Forelimb muscle (tissue), 1 donor: ENCODE results near the gene TTLL10. TPM values are rescaled to one million over a fixed set of nuclear protein-coding genes. Genes with fewer than 3 reads are reported as not detected.
A peak's percentile ranks its signal among the peaks of the same experiment; 100 is the strongest.
"Not testable (repeated sequence)": the region's sequence is repeated elsewhere in the genome, so short reads cannot be mapped to it uniquely, and the experiment has no call there.

Experiments used
- DNase-seq: peaks from one replicate; pipeline ENCODE4 v3.0.0-alpha.2; 2013; ENCODE audit warnings: low read depth
- polyA plus RNA-seq: library from polyadenylated mRNA; unstranded; fragments of 120-200 nt; gene quantifications from one replicate; pipeline ENCODE4 v1.2.1, GENCODE V29; 2013; ENCODE audit not compliant: insufficient read length

Gene TTLL10
- polyA plus RNA-seq, 1 donor = 0.35 TPM

- DNase-seq = no peak
Measured at GRCh38 chr1:1141244-1141910, 32.3 kb upstream of the TTLL10 start.

GRCh38 chr1:1141911-1142250, 31.8 kb upstream of the TTLL10 start:
- DNase-seq = no peak

DNA sequence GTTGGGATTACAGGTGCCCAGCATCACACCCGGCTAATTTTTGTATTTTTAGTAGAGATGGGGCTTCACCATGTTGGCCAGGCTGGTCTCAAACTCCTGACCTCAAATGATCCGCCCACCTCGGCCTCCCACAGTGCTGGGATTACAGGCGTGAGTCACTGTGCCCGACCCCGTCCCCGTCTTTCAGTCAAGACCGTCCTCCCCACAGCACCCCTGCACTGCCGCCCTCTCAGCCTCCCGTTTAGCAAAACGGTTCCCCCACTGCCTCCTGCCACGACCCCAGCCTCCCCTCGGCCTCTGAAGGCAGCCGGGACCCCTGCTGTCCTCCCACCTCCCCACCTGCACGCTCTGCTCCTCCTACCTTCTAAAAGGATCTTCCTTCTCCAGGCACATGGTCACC, 31.3 kb upstream of the TTLL10 start:
- DNase-seq = not testable (repeated sequence)

DNA sequence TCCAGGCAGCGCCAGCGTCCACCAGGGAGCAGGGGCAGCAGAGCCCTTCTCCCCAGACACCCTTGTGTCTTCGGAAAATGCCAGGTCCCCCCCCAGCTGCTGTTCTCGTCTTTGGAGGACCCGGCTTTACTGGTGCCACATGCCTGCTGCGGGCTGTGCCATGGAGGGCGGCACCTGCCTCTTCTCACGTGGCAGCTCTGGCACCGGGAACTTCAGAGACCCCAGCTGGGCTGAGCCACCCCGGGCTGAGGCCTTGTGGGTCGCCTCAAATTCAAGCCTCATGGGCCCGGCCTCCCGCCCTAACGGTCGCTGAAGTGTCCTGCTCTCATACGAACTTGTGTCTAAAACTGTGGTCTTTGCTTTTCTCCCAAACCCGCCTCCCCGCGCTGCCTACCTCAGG, 30.8 kb upstream of the TTLL10 start:
- DNase-seq = no peak

DNA sequence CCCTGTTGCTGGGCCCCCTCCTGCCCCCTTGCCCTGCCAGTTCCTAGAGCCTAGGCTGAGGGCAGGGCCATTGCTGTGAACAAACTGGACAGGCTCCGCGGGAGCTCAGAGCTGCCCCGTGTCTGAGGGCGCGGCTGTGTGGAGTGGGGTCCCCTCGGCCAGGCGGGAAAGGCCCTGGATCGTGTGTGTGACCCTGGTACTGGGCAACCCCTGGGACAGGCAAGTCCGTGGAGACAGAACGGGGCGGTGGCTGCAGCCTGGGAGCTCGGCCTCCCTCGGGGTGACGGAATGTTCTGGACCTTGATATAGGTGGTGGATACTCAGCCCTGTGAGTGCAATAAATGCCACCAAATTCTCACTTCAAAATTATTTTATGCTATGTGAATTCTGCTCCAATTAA, 30.0 kb upstream of the TTLL10 start:
- no peak for DNase-seq

DNA sequence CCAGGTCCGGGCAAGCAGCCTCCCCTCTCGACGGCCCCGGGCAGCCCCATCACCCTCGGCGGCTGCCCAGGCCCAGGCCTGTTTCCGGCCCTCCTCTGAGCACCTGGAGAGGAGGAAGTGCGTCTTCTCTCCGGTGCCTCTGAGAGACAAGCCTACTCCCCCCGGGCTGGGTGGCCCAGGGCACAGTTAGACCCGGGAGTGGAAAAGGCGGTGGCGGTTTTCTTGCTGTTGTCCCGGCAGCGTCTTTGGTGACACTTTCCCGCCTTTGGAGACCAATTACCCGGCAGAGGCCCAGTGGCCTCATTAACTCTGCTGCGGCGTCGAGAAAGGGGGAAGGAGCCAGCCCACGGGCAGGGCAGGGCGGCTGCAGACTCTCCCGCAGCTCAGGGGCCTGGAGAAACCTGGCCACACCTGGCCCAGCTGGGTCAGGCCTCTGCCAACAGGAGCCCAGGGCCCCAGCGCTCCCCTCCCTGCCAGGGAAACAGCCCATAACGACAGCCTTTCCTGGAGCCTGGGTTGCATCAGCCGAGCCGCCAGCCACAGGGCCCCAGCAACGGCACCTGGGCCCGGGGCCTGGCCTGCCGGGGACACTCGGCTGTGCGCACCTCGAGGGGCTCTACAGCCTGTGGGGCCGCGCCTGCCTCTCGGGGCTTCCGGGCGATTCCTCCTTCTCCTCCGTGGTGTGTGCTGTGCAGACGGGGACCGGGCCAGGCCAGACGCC, 29.4 kb upstream of the TTLL10 start:
- DNase-seq = no peak

DNA sequence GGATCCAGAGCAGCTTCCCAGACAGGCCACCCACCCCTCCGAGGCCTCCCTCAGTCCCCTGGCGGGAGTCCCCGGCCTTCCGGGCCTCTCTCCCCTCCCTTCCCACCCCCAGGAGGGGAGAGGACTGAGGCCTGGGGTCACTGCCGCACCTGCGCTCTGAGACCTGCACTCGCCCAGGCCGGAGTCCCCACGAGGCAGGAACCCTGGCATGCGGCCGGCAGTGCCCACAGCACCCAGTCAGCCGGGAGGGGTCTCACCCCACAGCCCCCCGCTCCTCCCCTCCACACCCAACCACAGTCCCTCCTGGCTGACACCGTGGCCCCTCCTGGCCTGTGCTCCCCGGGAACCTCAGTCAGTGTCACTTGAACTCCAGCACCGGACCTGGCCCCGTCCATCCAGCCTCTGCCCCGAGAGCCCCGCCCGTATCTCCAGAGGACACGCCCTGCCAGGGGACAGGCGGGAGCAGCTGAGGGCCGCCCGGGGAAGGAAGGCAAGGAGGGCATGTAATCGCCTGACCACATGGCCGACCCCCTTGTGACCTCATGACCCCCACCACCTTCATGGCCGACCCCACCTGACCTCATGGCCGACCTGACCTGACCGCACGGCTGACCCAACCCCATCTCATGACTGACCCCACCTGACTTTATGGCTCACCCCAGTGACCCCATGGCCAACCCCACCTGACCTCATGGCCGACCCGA, 28.7 kb upstream of the TTLL10 start:
- no peak for DNase-seq

- DNase-seq = no peak
Measured at GRCh38 chr1:1145547-1145914, 28.1 kb upstream of the TTLL10 start.

DNA sequence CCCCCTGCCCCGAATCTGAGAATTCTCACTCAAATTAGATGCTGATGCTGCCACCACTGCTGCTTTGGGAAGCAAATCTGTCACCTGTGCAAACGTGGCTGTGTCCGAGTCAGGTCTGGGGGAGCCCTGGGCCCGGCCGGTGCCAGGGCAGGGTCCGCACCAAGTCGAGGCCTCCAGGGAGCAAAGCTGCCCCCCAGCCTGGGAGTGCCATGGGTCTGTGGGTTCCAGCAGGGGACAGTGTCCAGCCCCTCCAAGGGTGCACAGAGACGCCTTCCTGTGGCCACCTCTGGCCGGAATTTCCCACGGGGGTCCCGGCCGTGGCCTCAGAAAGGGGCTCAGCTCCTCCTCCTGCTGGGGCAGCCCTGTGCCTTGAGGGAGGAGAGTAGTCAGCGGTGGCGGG, 27.7 kb upstream of the TTLL10 start:
- DNase-seq = no peak

DNA sequence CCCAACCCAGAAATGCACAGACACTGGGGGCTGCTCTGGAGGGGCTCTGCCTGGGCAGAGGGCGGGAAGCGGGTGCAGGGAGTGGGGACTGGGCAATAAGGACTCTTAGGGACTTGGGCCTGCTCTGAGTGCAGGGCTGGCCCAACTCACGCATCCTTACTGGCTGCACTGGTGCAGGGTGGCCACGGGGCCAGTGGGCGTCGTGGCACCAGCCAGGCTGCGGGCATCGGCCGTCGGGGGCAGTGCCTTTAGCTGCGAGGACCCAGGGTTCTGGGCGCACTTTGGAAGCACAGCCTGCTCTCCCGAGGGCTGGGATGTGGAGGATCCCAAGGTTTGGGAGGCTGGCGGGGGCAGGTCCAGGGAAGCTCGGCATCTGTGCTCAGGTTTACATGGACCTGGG, 27.1 kb upstream of the TTLL10 start:
- DNase-seq = no peak

- no peak for DNase-seq
Measured at GRCh38 chr1:1148061-1148460, 25.6 kb upstream of the TTLL10 start.

GRCh38 chr1:1148569-1148968, 25.1 kb upstream of the TTLL10 start:
- DNase-seq = no peak

GRCh38 chr1:1149416-1149815, 24.3 kb upstream of the TTLL10 start:
- DNase-seq = no peak

DNA sequence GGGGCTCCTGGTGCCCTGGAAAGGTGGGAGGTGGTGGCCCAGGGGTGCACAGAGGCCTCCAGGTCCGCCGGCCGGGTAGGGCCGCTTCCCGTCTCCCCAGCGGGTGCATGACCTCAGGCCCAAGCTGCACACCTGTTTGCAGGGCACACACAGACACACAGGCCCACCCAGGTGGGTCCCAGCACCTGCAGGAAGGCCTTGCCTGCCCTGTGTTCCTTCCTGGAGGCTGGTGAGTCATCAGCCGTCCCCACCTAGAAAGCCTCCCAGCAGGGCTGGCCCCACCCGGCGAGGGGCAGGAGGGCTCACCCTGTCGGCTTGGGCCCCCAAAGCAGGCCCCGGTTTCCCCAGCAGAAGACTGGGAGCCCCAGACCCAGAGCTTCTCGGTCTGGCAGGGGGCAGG, 23.6 kb upstream of the TTLL10 start:
- no peak for DNase-seq

GRCh38 chr1:1151306-1151705, 22.4 kb upstream of the TTLL10 start:
- DNase-seq = no peak

DNA sequence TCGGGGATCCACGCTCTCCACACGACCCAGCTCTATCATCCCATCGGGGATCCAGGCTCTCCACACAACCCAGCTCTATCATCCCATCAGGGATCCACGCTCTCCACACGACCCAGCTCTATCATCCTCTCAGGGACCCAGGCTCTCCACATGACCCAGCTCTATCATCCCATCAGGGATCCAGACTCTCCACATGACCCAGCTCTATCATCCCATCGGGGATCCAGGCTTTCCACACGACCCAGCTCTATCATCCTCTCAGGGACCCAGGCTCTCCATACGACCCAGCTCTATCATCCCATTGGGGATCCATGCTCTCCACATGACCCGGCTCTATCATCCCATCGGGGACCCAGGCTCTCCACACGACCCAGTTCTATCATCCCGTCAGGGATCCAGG, 21.2 kb upstream of the TTLL10 start:
- not testable (repeated sequence) for DNase-seq

DNA sequence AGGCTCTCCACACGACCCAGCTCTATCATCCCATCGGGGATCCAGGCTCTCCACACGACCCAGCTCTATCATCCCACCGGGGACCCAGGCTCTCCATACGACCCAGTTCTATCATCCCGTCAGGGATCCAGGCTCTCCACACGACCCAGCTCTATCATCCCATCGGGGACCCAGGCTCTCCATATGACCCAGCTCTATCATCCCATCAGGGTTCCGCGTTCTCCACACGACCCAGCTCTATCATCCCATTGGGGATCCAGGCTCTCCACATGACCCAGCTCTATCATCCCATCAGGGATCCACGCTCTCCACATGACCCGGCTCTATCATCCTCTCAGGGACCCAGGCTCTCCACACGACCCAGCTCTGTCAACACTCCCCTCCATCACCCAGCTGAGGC, 20.5 kb upstream of the TTLL10 start:
- not testable (repeated sequence) for DNase-seq

GRCh38 chr1:1153874-1154273, 19.8 kb upstream of the TTLL10 start:
- no peak for DNase-seq

GRCh38 chr1:1155258-1155657, 18.4 kb upstream of the TTLL10 start:
- no peak for DNase-seq

DNA sequence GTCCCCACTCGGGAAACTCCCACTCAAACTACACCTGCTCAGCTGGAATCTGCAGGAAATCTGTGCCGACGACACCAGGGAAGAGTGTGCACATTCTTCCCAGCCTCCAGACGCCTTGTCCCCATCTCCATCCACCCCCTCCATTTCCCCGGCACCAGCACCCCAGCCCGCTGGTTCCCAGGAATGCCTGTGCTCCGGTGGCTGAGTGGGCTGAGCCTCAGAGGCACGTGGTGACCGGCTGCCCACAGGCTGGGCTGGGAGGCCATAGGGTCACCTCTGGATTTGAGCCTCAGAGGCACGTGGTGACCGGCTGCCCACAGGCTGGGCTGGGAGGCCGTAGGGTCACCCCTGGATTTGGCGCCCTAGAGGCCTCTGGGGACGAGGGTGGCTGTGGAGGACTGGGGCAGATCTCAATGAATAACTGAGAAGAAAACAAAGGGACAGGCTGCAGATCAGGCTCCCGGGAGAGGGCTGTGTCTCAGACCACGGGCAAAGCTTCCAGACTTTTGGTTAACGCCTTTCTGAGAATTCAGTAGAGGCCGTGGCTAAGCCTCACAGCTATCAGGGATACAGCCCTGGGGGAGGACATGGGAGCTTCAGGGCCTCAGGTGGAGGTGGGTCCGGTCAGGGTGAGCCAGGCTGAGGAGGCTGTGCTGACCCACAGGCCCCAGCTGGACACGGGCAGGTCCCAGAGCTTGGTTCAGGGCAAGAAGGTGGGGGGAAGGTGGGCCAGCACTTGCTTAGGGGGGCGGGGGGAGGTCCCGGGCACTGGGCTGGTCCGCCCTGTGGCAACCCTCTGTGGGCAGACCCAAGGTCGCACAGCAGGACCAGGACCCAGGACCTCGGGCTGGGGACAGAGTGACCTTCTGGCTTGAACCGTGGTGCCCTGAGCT, 17.3 kb upstream of the TTLL10 start:
- DNase-seq = no peak

- no peak for DNase-seq
Measured at GRCh38 chr1:1157033-1157365, 16.7 kb upstream of the TTLL10 start.

DNA sequence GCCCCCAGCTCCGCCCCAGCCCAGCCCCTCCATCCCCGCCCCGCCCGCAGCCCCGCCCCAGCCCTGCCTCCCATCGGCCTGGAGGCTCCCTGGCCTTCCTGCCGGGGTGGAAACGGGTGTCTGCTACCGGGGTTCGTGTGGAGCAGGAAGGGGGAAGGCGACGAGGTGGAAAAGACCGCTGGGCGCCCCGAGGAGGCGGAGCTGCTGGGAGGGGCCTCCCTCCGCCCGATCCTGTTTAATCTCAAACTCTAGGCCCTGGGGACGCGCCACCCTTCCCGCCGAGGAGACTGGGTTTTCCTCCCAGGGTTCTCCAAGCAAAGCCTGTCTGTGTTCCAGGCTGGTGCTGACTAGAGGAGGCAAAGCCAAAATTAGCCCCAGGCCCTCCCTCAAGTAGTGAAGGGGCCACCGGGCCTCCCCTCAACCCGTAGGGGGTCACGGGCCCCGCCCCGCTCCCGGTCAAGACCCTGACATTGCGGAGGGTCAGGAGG, 16.2 kb upstream of the TTLL10 start:
- DNase-seq = peak; percentile 34
